HG02759 (cell line): ENCODE data around the gene MEF2A.
"Not testable (repeated sequence)": the region's sequence is repeated elsewhere in the genome, so short reads cannot be mapped to it uniquely, and the experiment has no call there.

Experiments used
- ATAC-seq: cut with Tn5 transposase; IDR thresholded peaks from one replicate; pipeline ENCODE4 v1.9.1; 2021; ENCODE audit warnings: mild to moderate bottlenecking, moderate library complexity; ENCODE audit not compliant: unreplicated experiment

MEF2A gene

DNA sequence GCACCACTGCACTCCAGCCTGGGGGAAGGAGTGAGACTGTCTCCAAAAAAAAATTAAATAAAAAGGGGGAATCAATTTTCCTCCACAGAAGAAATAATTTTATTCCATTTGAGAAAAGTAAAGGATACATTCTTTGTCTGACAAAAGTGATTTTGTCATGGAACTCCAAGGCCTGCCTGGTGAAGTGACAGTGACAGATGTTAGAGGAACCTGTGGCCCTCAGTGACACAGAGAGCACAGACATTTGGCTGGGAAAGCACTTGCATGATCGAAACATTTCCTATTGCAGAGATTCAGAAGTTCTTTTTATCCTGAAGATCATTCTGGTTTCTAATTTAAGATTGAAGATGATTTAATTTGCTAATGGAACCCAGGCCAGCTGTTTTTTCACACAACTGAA lies 161.5 kb downstream of the MEF2A start:
- no peak for ATAC-seq

DNA sequence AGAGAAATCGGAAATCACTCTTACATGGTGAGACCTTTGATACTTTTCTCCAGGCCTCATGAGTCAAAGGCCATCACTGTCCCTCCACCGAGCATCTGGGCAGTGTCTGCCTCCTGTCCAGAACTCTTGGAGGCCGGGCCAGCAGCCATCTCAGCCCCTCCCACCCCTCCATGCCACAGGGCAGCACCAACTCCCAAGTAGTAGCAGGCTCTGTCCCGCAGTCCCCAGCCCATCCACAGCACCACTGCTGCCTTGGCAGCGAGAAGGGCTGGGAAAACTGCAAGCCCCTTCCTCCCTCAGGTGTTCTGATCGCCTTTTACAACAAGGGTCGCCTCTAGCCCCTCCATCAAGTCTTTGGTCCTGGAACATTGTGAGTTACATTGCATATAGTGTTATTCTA lies 161.9 kb downstream of the MEF2A start:
- ATAC-seq = no peak

DNA sequence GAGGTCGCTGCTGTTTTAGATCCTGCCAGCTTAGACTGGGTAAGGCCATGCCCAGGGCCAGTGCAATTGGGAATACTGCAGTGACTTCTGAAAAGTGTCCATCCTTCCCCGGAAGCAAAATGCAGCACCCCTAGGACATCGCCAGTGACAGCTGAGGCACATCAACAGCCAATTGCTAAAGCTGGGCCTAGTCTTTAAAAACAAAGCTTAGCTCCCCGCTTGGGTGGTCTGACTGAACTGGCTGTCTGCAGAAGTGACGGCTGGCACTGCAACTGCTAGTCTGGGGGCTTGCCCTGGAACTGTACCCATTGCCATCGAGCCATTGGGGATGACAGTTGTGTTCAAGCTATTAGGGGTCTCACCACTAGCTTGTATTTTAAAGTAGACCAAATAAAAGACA lies 163.1 kb downstream of the MEF2A start:
- no peak for ATAC-seq

DNA sequence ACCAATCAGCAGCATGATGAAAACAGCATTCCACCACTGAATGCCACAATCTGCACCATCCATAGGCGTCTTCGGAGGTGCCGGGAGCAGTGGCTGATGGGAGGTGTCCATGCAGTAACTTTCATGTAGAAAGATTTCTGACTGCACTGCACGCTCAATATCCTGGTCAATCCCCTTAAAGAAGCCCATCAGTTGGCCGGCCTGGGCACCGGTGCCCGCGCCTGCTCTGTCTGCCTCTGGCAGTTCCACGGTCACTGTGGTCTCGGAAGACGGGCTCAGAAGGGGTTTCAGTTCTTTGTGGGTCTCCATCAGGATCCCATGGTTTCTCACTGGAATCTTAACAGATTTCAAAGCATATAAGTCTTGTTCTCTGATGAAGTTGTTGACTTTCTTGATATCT lies 163.5 kb downstream of the MEF2A start:
- ATAC-seq = no peak

DNA sequence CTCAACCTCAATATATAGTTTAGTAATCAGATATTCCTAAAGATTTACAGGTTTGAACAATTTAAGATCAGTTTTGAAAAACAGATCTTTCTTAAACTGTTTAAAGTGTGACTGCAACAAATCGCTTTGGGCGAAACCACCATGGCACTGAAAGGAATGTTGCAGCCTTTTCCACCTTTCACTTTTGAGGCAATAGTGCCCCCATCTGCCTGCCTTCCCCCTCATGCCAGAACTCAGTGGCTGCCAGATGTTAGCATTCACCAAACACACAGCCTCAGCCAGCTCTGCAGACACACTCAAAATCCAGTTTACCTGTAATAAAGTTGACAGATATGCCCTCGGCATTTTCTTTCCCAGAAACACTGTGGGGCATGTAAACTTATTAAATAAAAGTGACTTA lies 164.1 kb downstream of the MEF2A start:
- no peak for ATAC-seq

DNA sequence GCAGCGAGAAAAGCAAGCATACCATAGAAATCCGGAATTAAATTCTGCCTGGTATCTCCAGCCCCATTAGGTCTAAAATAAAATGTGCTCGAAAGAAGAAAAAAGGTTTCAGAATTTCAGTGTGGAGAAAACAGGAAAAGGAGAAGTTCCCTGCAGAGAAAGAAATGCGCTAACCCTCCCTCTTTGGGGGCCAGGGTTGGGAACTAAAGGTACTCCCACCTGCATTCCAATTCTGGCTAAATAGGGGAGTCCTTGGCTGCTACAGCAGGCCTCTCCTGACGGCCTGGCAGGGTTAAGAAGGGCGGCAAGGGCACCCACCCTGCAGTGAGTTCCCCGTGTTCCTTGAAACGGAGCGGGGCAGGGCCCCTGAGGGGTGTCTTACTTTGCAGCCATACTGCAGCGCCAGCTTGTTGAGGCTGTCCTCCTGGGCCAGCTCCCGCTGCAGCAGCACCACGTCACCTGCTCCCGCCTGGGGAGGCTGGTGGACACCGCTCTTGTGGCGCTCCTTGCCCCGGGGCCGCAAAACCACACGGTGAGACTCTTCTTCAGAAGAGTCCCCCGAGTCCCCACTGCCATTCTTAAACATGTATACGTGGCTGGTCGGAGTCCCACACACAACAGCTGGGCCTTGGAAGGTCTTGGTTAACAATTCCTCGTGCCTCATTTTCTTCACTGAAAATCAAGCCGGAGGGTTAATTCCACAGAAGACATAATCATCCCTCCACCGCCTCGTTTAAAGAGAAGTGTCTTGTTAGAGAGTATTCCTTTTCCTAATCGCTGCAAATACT lies 165.7 kb downstream of the MEF2A start:
- no peak for ATAC-seq

DNA sequence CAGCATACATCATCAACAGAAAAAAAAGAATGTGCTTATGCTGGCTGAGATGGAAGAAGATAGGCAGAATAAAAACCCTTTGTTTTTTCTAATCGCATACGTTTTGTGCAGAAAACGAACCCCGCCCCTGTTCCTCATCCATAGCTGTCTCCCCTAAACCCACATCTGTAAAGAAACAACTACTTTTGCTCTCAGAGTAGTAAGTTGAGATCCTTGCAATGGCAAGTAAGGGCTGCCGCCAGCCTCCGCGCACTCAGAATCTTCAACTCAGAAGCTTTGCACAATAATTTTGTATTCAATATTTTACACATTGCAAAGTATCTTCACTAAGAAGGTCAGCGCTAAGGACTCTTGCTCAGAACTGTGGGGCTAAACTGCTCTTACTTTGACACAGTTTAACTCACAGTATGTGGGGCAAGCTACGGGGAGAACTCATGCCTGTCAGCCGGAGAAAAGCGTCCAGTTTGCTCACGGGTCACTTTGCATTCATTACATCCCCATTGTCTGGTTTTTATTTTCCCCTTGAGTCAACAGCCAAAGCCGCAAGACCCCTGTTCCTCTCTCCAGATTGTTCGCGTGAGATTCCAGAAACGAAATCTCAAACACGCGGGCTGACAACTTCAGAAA lies 166.5 kb downstream of the MEF2A start:
- no peak for ATAC-seq

DNA sequence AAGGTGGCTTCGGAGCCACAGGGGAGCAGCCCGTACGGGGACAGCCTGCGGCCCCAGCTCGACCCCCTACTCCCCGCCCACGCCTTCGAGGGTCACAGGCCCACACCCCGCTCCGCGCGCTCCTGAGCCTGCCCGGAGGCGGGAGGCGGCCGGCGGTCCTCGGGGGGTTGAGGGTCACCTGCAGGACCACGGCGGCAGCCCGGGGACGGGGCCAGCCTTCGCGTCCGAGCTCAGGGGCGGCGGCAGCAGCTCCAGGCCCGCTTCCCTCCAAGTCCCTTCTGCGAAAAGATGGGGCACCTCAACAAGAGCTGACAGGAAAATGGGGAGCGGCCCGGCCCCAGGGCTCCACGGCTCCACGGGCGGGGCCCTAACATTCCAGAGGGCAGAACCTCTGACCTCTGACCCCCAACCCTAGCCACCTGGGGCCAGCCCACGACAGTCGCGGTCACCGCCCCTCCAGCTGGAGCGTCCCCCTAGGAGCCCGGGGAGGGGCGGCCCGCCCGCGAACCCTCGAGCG lies 167.0 kb downstream of the MEF2A start:
- ATAC-seq = no peak

DNA sequence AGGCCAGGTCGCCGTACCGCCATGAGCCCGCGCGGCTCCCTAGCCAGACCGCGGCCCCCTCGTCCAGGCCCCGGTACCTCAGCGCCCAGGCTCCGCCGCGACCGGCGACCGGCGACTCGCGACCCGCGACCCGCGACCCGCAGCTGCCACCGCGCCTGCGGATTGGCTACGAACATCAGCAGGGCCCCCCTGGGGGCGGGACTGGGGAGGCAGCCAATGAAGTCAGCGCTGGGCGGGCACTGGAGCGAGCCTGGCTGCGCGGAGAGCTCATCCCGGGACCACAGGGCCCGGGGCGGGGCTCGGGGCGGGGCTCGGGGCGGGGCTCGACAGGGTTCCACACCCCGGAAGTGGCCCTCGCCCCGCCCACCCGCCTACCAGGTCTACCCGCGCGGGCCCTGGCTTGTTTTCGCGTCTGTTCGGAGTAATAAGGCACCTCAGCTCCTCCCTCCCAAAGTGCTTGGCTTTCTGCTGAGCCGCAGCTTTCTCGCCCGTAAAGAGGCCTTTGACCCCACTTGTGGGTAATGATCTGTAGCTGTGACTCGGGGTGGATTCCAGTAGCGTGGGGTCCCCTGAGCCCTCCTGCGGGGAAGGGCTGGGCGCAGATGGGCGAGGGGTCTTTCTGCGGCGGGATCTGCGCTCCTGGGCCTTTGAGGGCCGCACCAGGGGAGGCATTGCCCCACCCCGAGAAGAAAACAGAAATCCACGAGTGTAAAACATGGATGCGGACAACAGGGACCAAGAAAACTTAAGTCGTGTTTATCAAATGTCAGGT lies 167.7 kb downstream of the MEF2A start, which contains the start of gene LYSMD4:
Gene LYSMD4, minus strand, starts transcription at position 170 of the 772 bp plus-strand sequence. CDS start 1,438 bp downstream, outside the sequence.
- ATAC-seq = peak; percentile 99

DNA sequence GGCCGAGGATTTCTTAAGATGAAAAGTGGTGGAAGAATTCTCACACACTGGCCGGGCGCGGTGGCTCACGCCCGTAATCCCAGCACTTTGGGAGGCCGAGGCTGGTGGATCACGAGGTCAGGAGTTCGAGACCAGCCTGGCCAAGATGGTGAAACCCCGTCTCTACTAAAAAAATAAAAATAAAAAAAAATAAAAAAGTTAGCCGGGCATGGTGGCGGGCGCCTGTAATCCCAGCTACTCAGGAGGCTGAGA lies 168.2 kb downstream of the MEF2A start:
- ATAC-seq = not testable (repeated sequence)

DNA sequence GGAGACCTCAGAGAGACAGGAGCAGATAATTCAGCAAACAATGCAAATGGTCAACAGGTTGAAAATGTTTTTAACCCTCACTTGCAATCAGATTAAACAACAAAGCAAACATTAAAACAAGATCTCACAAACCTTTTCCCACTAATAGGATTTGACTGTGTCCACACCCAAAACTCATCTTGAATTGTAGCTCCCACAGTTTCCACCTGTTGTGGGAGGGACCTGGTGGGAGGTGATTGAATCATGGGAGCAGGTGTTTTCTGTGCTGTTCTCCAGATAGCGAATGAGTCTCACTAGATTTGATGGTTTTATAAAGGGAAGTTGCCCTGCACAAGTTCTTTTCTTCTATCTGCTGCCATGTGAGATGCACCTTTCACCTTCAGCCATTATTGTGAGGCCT lies 168.8 kb downstream of the MEF2A start:
- no peak for ATAC-seq

DNA sequence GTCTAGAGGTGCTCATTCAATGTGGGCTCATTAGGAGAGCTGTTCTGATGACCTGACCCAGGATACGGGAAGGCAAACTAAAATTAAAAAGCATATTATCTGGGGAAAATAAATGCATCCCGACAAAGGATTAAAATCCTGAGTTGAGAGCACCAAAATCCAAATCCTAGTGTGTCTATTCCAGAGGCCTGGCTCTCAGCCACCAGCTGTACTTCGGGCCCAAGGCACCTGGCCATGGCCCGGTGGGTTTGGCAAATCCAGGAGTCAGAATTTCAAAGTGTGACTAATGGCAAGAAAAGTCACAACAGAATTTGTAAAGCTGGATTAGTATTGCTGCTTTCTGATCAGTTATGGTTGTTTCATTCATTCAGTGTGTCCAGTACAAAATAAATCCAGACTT lies 170.1 kb downstream of the MEF2A start:
- no peak for ATAC-seq

DNA sequence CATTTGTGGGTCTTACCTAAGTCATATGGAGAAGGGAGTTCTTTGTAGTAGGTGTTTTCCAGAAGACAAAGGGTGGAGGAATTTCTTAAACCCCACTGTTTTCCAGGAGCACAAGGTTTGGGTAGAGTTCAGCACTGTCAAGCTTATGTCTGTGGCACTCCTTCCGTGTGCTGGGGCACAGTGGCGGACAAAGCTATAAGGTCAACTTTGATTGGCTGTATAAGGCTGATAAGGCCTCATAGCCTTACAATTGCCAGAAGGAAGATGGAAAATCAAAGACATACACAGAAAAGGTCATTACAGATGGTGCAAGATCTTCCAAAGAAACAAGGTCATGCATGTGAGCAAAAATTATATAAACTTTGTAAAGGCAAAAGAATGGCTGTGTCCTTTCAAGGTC lies 170.9 kb downstream of the MEF2A start:
- ATAC-seq = no peak

DNA sequence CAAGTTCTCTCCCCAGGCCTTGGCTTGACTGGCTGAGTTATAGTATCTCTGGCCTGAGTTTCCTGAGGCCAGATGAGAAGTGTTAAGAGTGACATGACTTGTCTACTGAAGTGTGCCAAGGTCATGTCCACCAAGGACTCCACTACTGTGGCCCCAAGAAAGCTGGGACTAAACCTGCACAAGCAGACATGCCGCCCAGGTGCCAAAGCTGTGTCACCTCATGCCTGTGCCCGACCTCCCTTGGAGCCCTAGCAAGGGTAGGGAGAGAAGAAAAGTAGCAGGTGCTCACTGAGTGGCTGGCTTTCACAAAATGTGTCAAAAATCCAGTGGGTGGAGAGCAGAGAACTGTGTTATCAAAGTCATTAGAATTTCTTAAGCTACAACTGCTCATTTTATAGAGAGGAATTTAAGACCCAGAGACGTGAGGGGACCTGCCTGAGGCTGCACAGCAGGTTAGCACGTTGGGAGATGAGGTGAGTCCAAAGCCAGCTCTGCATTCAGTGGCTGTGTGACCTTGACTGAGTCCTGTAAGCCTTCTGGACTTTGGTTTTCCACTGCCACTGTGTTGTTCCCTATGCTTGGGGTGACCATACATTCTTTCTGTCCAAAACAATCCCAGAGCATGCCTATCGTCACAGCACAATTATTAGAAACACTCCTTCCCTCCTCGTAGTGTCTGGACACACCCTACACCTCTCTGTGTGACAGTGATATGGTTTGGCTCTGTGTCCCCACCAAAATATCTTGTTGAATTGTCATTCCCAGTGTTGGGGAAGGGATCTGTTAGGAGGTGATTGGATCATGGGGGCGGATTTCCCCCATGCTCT lies 172.4 kb downstream of the MEF2A start:
- ATAC-seq = no peak

DNA sequence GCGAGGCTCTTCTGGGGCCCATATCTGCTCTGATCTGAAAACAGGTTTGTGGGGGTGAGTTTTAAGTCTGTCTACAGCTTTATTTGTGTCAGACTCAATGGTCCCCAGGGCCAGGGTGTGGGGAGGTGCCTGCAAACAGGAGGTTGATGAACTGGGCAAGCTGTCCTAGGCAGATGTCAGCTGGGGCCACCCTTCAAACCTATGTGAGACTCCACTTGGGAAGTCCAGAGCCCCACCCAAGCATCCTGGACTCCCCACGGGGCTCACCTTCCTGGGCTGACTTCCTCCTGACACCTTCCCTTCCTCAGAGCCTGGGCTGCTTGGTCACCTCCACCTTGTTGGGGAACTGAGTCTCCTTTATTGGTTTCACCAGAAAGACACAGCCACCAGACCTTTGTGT lies 176.1 kb downstream of the MEF2A start:
- no peak for ATAC-seq

DNA sequence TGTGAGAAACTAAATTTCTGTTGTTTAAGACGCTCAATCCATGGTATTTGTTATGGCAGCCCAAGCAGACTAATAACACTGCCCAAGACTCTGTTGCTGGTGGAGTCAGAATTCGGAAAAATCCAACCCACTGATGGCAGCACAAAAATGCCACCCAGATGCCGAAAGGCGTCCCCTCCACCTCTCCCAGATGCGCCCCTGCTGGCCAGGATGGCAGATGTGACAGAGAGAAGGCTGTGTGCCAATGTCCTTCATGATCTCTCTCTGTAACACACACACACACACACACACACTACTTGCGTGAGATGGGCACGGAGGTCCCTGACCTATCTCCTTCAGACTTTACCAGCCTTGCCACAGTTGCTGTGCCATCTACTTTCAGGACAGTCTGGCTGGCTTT lies 178.4 kb downstream of the MEF2A start:
- ATAC-seq = no peak

DNA sequence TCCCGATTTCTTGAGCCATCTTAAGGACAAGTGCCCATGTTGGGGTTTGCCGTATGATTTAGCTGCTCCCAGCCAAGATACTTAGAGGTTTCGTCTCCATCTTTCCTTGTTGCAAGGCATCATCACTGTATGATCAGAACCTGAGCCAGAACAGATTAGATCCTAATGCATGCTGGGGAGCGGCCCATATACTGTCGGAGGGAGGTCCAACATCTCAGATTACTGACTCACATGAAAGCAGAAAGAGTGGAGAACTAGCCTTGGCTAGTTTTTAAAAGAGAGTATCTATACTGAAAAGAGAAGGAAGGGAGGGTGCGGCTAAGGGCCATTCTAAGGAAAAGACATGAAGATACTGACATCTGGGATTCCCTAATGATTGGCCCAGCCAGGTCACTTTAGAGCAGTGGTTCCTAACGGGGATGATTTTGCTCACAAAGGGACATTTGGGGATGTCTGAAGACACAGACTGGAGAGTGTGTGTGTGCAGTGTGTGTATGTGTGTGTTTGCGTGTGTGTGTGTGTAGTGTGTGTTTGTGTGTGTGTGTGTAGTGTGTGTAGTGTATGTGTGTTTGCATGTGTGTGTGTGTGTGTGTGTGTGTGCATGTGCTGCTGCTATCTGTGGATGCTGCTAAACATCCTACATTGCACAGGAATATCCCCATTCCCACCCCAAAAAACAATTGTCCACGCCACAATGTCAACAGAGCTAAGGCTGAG lies 179.7 kb downstream of the MEF2A start:
- ATAC-seq = no peak

DNA sequence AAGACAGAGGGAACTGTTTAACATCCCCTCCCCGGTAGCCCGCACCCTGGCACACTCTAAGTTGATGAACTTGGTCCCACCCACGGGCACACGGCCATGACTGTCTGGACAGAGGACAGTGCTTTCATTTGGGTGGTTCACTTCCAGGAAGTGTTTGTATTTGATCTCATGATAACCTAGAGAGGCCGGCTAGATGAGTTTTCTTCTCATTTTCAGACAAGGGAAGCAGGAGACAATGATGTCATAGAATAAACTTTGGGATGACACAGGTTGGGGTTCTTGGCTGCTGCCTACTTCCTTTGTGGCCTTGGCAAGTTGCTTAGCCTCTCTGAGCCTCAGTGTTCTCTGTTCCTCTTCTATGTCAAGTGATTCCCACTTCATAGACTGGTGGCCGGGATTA lies 183.6 kb downstream of the MEF2A start:
- no peak for ATAC-seq

DNA sequence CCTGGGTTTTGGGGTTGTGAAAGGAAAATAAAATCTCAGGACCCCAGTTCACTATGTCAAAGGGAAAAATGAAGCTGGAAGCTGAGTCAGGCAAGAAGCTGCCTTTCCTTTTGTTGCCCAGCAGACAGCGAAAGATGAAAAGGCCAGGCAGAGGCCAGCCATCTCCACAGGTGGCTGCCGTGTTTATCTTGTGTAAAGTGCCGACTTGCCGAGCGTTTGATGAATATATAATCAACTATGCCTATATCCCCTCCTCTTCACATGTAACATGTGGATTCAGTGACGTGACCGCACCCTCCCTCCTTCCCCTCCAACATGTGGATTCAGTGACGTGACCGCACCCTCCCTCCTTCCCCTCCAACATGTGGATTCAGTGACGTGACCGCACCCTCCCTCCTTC lies 184.5 kb downstream of the MEF2A start:
- not testable (repeated sequence) for ATAC-seq

DNA sequence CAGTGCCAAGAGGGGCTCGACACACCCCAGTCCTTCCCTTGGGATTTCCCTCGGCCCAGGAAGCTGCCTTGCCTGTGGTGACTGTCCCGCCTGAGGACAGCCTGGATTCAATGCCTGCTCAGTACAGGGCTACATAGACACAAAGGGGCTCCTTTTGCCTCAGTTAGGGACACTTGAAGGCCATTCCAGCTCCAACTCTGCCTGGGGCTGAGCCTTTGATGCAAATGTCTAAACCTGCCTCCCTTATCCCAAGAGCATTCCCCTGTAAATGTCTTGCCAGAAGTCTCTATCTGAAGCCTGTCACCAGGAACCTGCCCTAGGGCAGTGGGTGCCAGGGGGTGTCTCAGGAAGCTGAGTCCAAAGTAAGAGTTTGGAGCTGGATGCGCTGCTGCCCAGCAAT lies 186.8 kb downstream of the MEF2A start:
- no peak for ATAC-seq
